HEK293 (cell line): ENCODE data around the gene BLACAT1.
A peak's percentile ranks its signal among the peaks of the same experiment; 100 is the strongest.

Experiments
- CTCF ChIA-PET: fragments of 350-600 bp; formaldehyde crosslinking; extraction: SDS; loops from one replicate; lab custom pipeline; 2021; ENCODE audit warnings: antibody characterized with exemption; lab: Yijun Ruan, JAX
- POLR2A ChIA-PET: fragments of 300-600 bp; formaldehyde crosslinking; extraction: SDS; loops from one replicate; lab custom pipeline; 2020; ENCODE audit warnings: antibody characterized with exemption, inconsistent platforms; lab: Yijun Ruan, JAX
- H3K27ac ChIP-seq: fragments of 200-500 bp; sonication (Bioruptor generic); 2 replicates; pipeline ENCODE4 v1.5.1; 2014; ENCODE audit warnings: low read depth, low read length, control low read depth, inconsistent platforms; ENCODE audit errors: extremely low read depth
- H3K36me3 ChIP-seq, 2 experiments: fragments of 200-500 bp in 1 of 2; sonication (Bioruptor generic) in 1 of 2; 1 replicate in 1 of 2; 2 replicates in 1 of 2; pipeline ENCODE4 v1.5.1; 2014 to 2017; ENCODE audit warnings: inconsistent platforms in 2 of 2, low read length in 2 of 2; ENCODE audit not compliant: control insufficient read depth in 2 of 2, insufficient read depth in 1 of 2
- H3K4me1 ChIP-seq: fragments of 200-500 bp; sonication (Bioruptor generic); 2 replicates; pipeline ENCODE4 v1.5.1; 2014; ENCODE audit warnings: mild to moderate bottlenecking, low read length, inconsistent platforms; ENCODE audit not compliant: control insufficient read depth, insufficient read depth
- H3K4me3 ChIP-seq: 2 replicates; pipeline ENCODE4 v1.5.1; 2011; ENCODE audit warnings: low read depth, mild to moderate bottlenecking, control low read depth, low read length, moderate library complexity
- H3K9me3 ChIP-seq: fragments of 200-500 bp; sonication (Bioruptor generic); 2 replicates; pipeline ENCODE4 v1.5.1; 2014; ENCODE audit warnings: low read depth, low read length, inconsistent platforms; ENCODE audit not compliant: control insufficient read depth, insufficient read depth
- AEBP2 ChIP-seq: fragments of 450-650 bp; formaldehyde crosslinking; IDR thresholded peaks from 2 replicates; pipeline ENCODE4 v1.5.1; 2016; ENCODE audit warnings: missing biosample characterization, missing genetic modification characterization, borderline replicate concordance
- CTCF ChIP-seq: fragments of 450-650 bp; formaldehyde crosslinking; IDR thresholded peaks from 2 replicates; pipeline ENCODE4 v1.5.1; 2016; ENCODE audit warnings: missing biosample characterization, missing genetic modification characterization
- FEZF1 ChIP-seq: fragments of 450-650 bp; formaldehyde crosslinking; IDR thresholded peaks from 2 replicates; pipeline ENCODE4 v1.5.1; 2016; ENCODE audit warnings: missing biosample characterization, missing genetic modification characterization
- GFI1B ChIP-seq: fragments of 450-650 bp; formaldehyde crosslinking; IDR thresholded peaks from 2 replicates; pipeline ENCODE4 v1.5.1; 2016; ENCODE audit warnings: missing biosample characterization, missing genetic modification characterization
- HOXA7 ChIP-seq: sonication (generic); formaldehyde crosslinking; IDR thresholded peaks from 2 replicates; pipeline ENCODE4 v1.8.1; 2022; ENCODE audit warnings: missing genetic modification reagents, borderline replicate concordance
- IKZF3 ChIP-seq: fragments of 450-650 bp; IDR thresholded peaks from 2 replicates; pipeline ENCODE4 v1.5.0; 2018; ENCODE audit warnings: missing biosample characterization, mild to moderate bottlenecking, missing genetic modification characterization, moderate library complexity
- KLF9 ChIP-seq: fragments of 450-650 bp; formaldehyde crosslinking; IDR thresholded peaks from 2 replicates; pipeline ENCODE4 v1.5.1; 2016; ENCODE audit warnings: missing biosample characterization, missing genetic modification characterization, low read depth
- MEIS1 ChIP-seq: sonication (generic); formaldehyde crosslinking; IDR thresholded peaks from 2 replicates; pipeline ENCODE4 v1.8.1; 2022; ENCODE audit warnings: missing genetic modification reagents, mild to moderate bottlenecking, borderline replicate concordance
- REPIN1 ChIP-seq: fragments of 450-650 bp; formaldehyde crosslinking; IDR thresholded peaks from 2 replicates; pipeline ENCODE4 v1.5.1; 2017; ENCODE audit warnings: missing biosample characterization, missing genetic modification characterization, low read depth
- ZNF174 ChIP-seq: fragments of 450-650 bp; formaldehyde crosslinking; IDR thresholded peaks from 2 replicates; pipeline ENCODE4 v1.5.0; 2017; ENCODE audit warnings: missing biosample characterization, mild to moderate bottlenecking, missing genetic modification characterization
- ZNF24 ChIP-seq: fragments of 450-650 bp; formaldehyde crosslinking; IDR thresholded peaks from 2 replicates; pipeline ENCODE4 v1.5.1; 2016; ENCODE audit warnings: missing biosample characterization, missing genetic modification characterization
- ZNF292 ChIP-seq: fragments of 450-650 bp; formaldehyde crosslinking; IDR thresholded peaks from 2 replicates; pipeline ENCODE4 v1.5.1; 2016; ENCODE audit warnings: low read depth, missing biosample characterization, missing genetic modification characterization, borderline replicate concordance
- ZNF311 ChIP-seq: fragments of 450-650 bp; formaldehyde crosslinking; IDR thresholded peaks from 2 replicates; pipeline ENCODE4 v1.5.1; 2017; ENCODE audit warnings: missing biosample characterization, missing genetic modification characterization, borderline replicate concordance
- ZNF324 ChIP-seq: fragments of 450-650 bp; formaldehyde crosslinking; IDR thresholded peaks from 2 replicates; pipeline ENCODE4 v1.5.1; 2016; ENCODE audit warnings: missing biosample characterization, missing genetic modification characterization
- ZNF391 ChIP-seq: fragments of 450-650 bp; formaldehyde crosslinking; IDR thresholded peaks from 2 replicates; pipeline ENCODE4 v1.5.1; 2016; ENCODE audit warnings: low read depth, missing biosample characterization, missing genetic modification characterization, borderline replicate concordance
- ZNF398 ChIP-seq: fragments of 450-650 bp; formaldehyde crosslinking; IDR thresholded peaks from 2 replicates; pipeline ENCODE4 v1.5.1; 2017; ENCODE audit warnings: missing biosample characterization, missing genetic modification characterization
- ZNF423 ChIP-seq: fragments of 450-650 bp; formaldehyde crosslinking; IDR thresholded peaks from 2 replicates; pipeline ENCODE4 v1.5.1; 2016; ENCODE audit warnings: missing biosample characterization, missing genetic modification characterization
- ZNF488 ChIP-seq: fragments of 450-650 bp; formaldehyde crosslinking; IDR thresholded peaks from 2 replicates; pipeline ENCODE4 v1.5.1; 2016; ENCODE audit warnings: missing biosample characterization, missing genetic modification characterization
- ZNF530 ChIP-seq: fragments of 450-650 bp; formaldehyde crosslinking; IDR thresholded peaks from 2 replicates; pipeline ENCODE4 v1.5.1; 2016; ENCODE audit warnings: low read depth, missing biosample characterization, missing genetic modification characterization
- ZNF571 ChIP-seq: fragments of 450-650 bp; formaldehyde crosslinking; IDR thresholded peaks from 2 replicates; pipeline ENCODE4 v1.5.0; 2017; ENCODE audit warnings: missing biosample characterization, missing genetic modification characterization
- ZNF621 ChIP-seq: fragments of 450-650 bp; formaldehyde crosslinking; IDR thresholded peaks from 2 replicates; pipeline ENCODE4 v1.5.1; 2017; ENCODE audit warnings: missing biosample characterization, missing genetic modification characterization
- ZNF654 ChIP-seq: fragments of 450-650 bp; formaldehyde crosslinking; IDR thresholded peaks from 2 replicates; pipeline ENCODE4 v1.5.1; 2016; ENCODE audit warnings: low read depth, missing biosample characterization, missing genetic modification characterization
- ZNF660 ChIP-seq: fragments of 450-650 bp; IDR thresholded peaks from 2 replicates; pipeline ENCODE4 v1.5.1; 2018; ENCODE audit warnings: missing biosample characterization, mild to moderate bottlenecking, missing genetic modification characterization
- ZNF701 ChIP-seq: fragments of 450-650 bp; formaldehyde crosslinking; IDR thresholded peaks from 2 replicates; pipeline ENCODE4 v1.5.1; 2016; ENCODE audit warnings: missing biosample characterization, missing genetic modification characterization
- TF ChIP-seq, protein P1 (sequence below): fragments of 450-650 bp; formaldehyde crosslinking; IDR thresholded peaks from 2 replicates; pipeline ENCODE4 v1.5.1; 2016; ENCODE audit warnings: missing biosample characterization, missing genetic modification characterization
- TF ChIP-seq, protein P2 (sequence below): fragments of 450-650 bp; formaldehyde crosslinking; IDR thresholded peaks from 2 replicates; pipeline ENCODE4 v1.5.1; 2016; ENCODE audit warnings: missing biosample characterization, missing genetic modification characterization

BLACAT1 gene

DNA sequence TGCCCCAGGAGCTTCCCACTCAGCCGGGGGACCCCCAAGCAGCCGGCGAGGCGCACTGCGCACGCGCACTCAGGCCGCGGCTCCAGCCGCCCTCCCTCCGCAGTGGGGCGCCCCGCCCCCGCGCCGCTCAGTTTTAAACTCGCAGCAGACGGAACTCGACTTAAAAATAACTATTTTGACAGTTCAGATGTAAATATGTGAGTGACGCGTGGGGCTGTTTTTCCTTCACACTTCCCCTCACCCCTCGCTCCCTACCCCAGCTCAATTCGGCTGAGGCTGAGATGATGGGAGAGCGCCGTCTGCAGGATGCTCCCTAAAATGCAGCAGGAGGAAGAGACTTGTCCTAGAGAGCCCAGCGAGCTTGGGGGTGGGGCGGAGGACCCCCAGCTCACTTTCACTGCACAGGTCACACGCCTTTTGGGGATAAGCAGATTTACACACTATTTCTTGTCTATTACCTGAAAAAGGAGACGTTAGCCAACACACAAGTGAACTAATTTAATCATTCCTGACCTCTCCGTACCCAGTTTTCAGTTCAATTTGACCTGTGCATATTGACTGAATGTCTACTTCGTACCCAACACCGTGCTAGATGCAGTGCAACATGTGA is 25.0 kb downstream of the BLACAT1 start (continued):
- TF ChIP-seq, protein P1, sequence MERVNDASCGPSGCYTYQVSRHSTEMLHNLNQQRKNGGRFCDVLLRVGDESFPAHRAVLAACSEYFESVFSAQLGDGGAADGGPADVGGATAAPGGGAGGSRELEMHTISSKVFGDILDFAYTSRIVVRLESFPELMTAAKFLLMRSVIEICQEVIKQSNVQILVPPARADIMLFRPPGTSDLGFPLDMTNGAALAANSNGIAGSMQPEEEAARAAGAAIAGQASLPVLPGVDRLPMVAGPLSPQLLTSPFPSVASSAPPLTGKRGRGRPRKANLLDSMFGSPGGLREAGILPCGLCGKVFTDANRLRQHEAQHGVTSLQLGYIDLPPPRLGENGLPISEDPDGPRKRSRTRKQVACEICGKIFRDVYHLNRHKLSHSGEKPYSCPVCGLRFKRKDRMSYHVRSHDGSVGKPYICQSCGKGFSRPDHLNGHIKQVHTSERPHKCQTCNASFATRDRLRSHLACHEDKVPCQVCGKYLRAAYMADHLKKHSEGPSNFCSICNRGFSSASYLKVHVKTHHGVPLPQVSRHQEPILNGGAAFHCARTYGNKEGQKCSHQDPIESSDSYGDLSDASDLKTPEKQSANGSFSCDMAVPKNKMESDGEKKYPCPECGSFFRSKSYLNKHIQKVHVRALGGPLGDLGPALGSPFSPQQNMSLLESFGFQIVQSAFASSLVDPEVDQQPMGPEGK (tag by site-specific recombination) = peak; percentile 81
- TF ChIP-seq IKZF3 (tag by site-specific recombination) (no peak), ZNF24 (tag by site-specific recombination) (no peak), ZNF621 (tag by site-specific recombination) (no peak), ZNF488 (no peak), ZNF311 (tag by site-specific recombination) (no peak), GFI1B (tag by site-specific recombination) (no peak), AEBP2 (tag by site-specific recombination) (no peak), ZNF292 (tag by site-specific recombination) (no peak), KLF9 (tag by site-specific recombination) (peak; percentile 75)

GRCh38 chr1:205429762-205430695 is 25.8 kb downstream of the BLACAT1 start:
- H3K27ac ChIP-seq = no peak overlapping the region
- TF ChIP-seq HOXA7 (CRISPR knock-in tag) (no peak), REPIN1 (tag by site-specific recombination) (no peak), ZNF660 (tag by site-specific recombination) (no peak), ZNF654 (tag by site-specific recombination) (no peak), ZNF398 (no peak), ZNF423 (no peak), ZNF571 (tag by site-specific recombination) (no peak), ZNF701 (tag by site-specific recombination) (no peak), FEZF1 (no peak), CTCF (tag by site-specific recombination) (no peak), ZNF391 (tag by site-specific recombination) (no peak), ZNF530 (no peak), MEIS1 (CRISPR knock-in tag) (no peak), ZNF324 (tag by site-specific recombination) (no peak), ZNF174 (no peak)
- TF ChIP-seq, protein P2, sequence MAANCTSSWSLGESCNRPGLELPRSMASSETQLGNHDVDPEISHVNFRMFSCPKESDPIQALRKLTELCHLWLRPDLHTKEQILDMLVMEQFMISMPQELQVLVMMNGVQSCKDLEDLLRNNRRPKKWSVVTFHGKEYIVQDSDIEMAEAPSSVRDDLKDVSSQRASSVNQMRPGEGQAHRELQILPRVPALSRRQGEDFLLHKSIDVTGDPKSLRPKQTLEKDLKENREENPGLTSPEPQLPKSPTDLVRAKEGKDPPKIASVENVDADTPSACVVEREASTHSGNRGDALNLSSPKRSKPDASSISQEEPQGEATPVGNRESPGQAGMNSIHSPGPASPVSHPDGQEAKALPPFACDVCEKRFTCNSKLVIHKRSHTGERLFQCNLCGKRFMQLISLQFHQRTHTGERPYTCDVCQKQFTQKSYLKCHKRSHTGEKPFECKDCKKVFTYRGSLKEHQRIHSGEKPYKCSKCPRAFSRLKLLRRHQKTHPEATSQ (tag by site-specific recombination) = no peak

More at GRCh38 chr1:205429762-205430695, 25.8 kb downstream of the BLACAT1 start:
- Histone ChIP-seq H3K9me3 (no peaks in the 10 kb centered on the region), H3K36me3 (no peaks in the 10 kb centered on the region), H3K4me3 (peak overlapping the region; percentile 46), H3K4me1 (0 out of 2 replicates have a peak, but pooled peaks cover 2% of the 10 kb centered on the region)
- ChIA-PET CTCF (interaction anchor here (0.6 to 5.0 kb wide), 43 partner anchors 9 to 598 kb away, joined by 3 to 46 read pairs (median 4); partner anchors contain the start of genes BLACAT1, ELK4, KLHDC8A and LEMD1), POLR2A (interaction anchor here (0.6 to 1.3 kb wide), 3 partner anchors 11 to 1623 kb away, joined by 3 to 7 read pairs (median 3); partner anchors contain the start of gene PFKFB2)
